B cell (primary cell): ENCODE results near the gene ARSJ. TPM values are rescaled to one million over a fixed set of nuclear protein-coding genes. Genes with fewer than 3 reads are reported as not detected.

Experiments
- ATAC-seq: fragments of 200-7000 bp; cut with Tn5 transposase; one replicate; pipeline ENCODE4 v1.10.0; 2021; ENCODE audit warnings: low read depth, mild to moderate bottlenecking, moderate number of reproducible peaks, moderate library complexity
- CTCF ChIA-PET: fragments of 350-600 bp; sonication (Branson Sonifier 250); formaldehyde crosslinking; loops from one replicate; lab custom pipeline; 2021; ENCODE audit warnings: antibody characterized with exemption, inconsistent platforms; lab: Charles Lee
- POLR2A ChIA-PET: fragments of 350-600 bp; sonication (Branson Sonifier 250); formaldehyde crosslinking; loops from one replicate; lab custom pipeline; 2021; ENCODE audit warnings: antibody characterized with exemption; lab: Charles Lee
- DNase-seq: peaks from one replicate; pipeline ENCODE4 v3.0.0; 2013
- H2AFZ ChIP-seq: 2 replicates; pipeline ENCODE4 v1.6.1; 2012; ENCODE audit warnings: mild to moderate bottlenecking, low read depth, low read length; ENCODE audit not compliant: insufficient read depth, poor library complexity, severe bottlenecking
- H3K27ac ChIP-seq, 2 donors: 1 replicate in 1 of 2; 2 replicates in 1 of 2; pipeline ENCODE4 v1.5.1; 2012 to 2013; ENCODE audit warnings: low read length in 2 of 2, mild to moderate bottlenecking in 2 of 2, moderate library complexity in 1 of 2
- H3K27me3 ChIP-seq, 4 experiments: fragments of 200-600 bp in 1 of 4; sonication (generic) in 1 of 4; replicated peaks in 1 of 4; 1 replicate in 2 of 4; 2 replicates in 2 of 4; pipeline versions ENCODE4 v1.6.1 to v1.7.0; 2013 to 2016; ENCODE audit warnings: low read length in 3 of 4, mild to moderate bottlenecking in 2 of 4, mixed read lengths in 1 of 4, moderate library complexity in 1 of 4; ENCODE audit not compliant: insufficient read depth in 4 of 4, control insufficient read depth in 3 of 4; ENCODE audit errors: control extremely low read depth in 1 of 4
- H3K36me3 ChIP-seq, 2 experiments: replicated peaks in 1 of 2; 1 replicate in 1 of 2; 2 replicates in 1 of 2; pipeline versions ENCODE4 v1.6.1 to v1.7.1; 2013; ENCODE audit warnings: low read length in 1 of 2; ENCODE audit not compliant: insufficient read depth in 2 of 2, control insufficient read depth in 1 of 2; ENCODE audit errors: control extremely low read depth in 1 of 2, extremely low read depth in 1 of 2
- H3K4me1 ChIP-seq, 2 donors: fragments of 200-600 bp in 1 of 2; sonication (generic) in 1 of 2; 1 replicate in 1 of 2; 2 replicates in 1 of 2; pipeline versions ENCODE4 v1.5.1 to v1.6.1; 2013 to 2017; ENCODE audit warnings: low read length in 2 of 2; ENCODE audit not compliant: control insufficient read depth in 2 of 2, insufficient read depth in 2 of 2
- H3K4me2 ChIP-seq: replicated peaks from 2 replicates; pipeline ENCODE3; 2012; ENCODE audit warnings: mild to moderate bottlenecking, low read depth, low read length; ENCODE audit not compliant: poor library complexity, severe bottlenecking
- H3K4me3 ChIP-seq, 5 experiments: fragments of 200-600 bp in 1 of 5; sonication (generic) in 1 of 5; 1 replicate in 3 of 5; 2 replicates in 2 of 5; pipeline versions ENCODE4 v1.5.1 to v1.7.0; 2011 to 2016; ENCODE audit warnings: low read length in 4 of 5, mild to moderate bottlenecking in 4 of 5, low read depth in 2 of 5, control low read depth in 1 of 5, moderate library complexity in 1 of 5; ENCODE audit not compliant: insufficient read depth in 1 of 5; ENCODE audit errors: control extremely low read depth in 1 of 5, extremely low read depth in 1 of 5
- H3K79me2 ChIP-seq: fragments of 200-600 bp; sonication (generic); one replicate; pipeline ENCODE4 v1.6.0; 2016; ENCODE audit warnings: low read length; ENCODE audit not compliant: control insufficient read depth, insufficient read depth
- H3K9ac ChIP-seq: fragments of 200-600 bp; sonication (generic); 2 replicates; pipeline ENCODE4 v1.6.1; 2017; ENCODE audit warnings: mild to moderate bottlenecking, low read length, moderate library complexity
- H3K9me3 ChIP-seq, 3 donors: one replicate each; pipeline versions ENCODE4 v1.6.1 to v1.7.1; 2013; ENCODE audit warnings: low read length in 2 of 3; ENCODE audit not compliant: control insufficient read depth in 2 of 3, insufficient read depth in 1 of 3; ENCODE audit errors: control extremely low read depth in 1 of 3
- H4K20me1 ChIP-seq: 2 replicates; pipeline ENCODE4 v1.6.0; 2012; ENCODE audit warnings: mild to moderate bottlenecking, low read length; ENCODE audit not compliant: insufficient read depth, control insufficient read depth, poor library complexity, severe bottlenecking
- H3K27ac Mint-ChIP-seq: one replicate; pipeline ENCODE4 v1.8.0; 2021; ENCODE audit warnings: mixed read lengths
- H3K27me3 Mint-ChIP-seq: one replicate; pipeline ENCODE4 v1.8.0; 2021; ENCODE audit warnings: mixed read lengths
- H3K4me1 Mint-ChIP-seq: one replicate; pipeline ENCODE4 v1.8.0; 2021; ENCODE audit warnings: mixed read lengths
- H3K4me3 Mint-ChIP-seq: one replicate; pipeline ENCODE4 v1.8.0; 2021; ENCODE audit warnings: mixed read lengths
- H3K9me3 Mint-ChIP-seq: one replicate; pipeline ENCODE4 v1.8.0; 2022; ENCODE audit warnings: mixed read lengths; ENCODE audit not compliant: insufficient read depth
- CTCF ChIP-seq: fragments of 200-600 bp; IDR thresholded peaks from one replicate; pipeline ENCODE4 v1.8.0; 2022; ENCODE audit warnings: antibody characterized with exemption, mild to moderate bottlenecking
- EZH2 ChIP-seq: IDR thresholded peaks from 2 replicates; pipeline ENCODE4 v1.6.1; 2012; ENCODE audit warnings: borderline replicate concordance, low read depth, mild to moderate bottlenecking, moderate library complexity, low read length; ENCODE audit not compliant: insufficient read depth, poor library complexity, severe bottlenecking
- WGBS: methylation state at CpG from one replicate; pipeline ENCODE4 v1.1.5; 2013; ENCODE audit warnings: missing lambda C conversion rate; ENCODE audit not compliant: insufficient coverage; 5-methylcytosine and 5-hydroxymethylcytosine counted together
- intact Hi-C: fragments of 100-400 bp; cut with micrococcal nuclease; formaldehyde crosslinking; loops from one replicate; pipeline ENCODE4 v1.10.0; 2022
- polyA plus RNA-seq: library from polyadenylated mRNA; depleted of rRNA; stranded (reverse); fragments of >200 nt; gene quantifications from 2 replicates; pipeline ENCODE4 v1.2.3, GENCODE V29; 2012
- total RNA-seq, 2 donors: library from RNA; stranded (reverse); fragments of 120-200 nt in 1 of 2; gene quantifications; 1 replicate in 1 of 2; 2 replicates in 1 of 2; pipeline versions ENCODE4 v1.2.3 to v1.2.4, GENCODE V29; 2013 to 2022

Gene ARSJ
- total and polyA plus RNA-seq, 2 donors (not counting 1 experiment from before 2014, with no cell fraction given): not detected

GRCh38 chr4:114019969-114020358 is 40.5 kb upstream of the ARSJ start:
- ATAC-seq (no peak), DNase-seq (no peak)
- no peak overlapping the region for H3K4me3 ChIP-seq
- no CpG with 5 or more reads among the region's 1 CpG for WGBS
- no peaks in the 10 kb centered on the region for H3K79me2 ChIP-seq
- Mint-ChIP-seq H3K27me3 (no peaks in the 10 kb centered on the region), H3K9me3 (no peaks in the 10 kb centered on the region), H3K4me3 (no peak overlapping the region), H3K27ac (no peak overlapping the region), H3K4me1 (peaks cover 3% of the 10 kb centered on the region)
- TF ChIP-seq EZH2 (no peak), CTCF (no peak)
- no peaks in the 10 kb centered on the region for H3K36me3 ChIP-seq
- no peaks in the 10 kb centered on the region for H3K27me3 ChIP-seq
- ChIA-PET CTCF (no interaction called here), POLR2A (no interaction called here)
- H2AFZ ChIP-seq: no peak overlapping the region
- H3K4me1 ChIP-seq: no peaks in the 10 kb centered on the region
- no peaks in the 10 kb centered on the region for H4K20me1 ChIP-seq
- no peak overlapping the region for H3K9ac ChIP-seq
- intact Hi-C loops: no loop called here
- no peak overlapping the region for H3K4me2 ChIP-seq
- H3K27ac ChIP-seq: no peak overlapping the region
- H3K9me3 ChIP-seq: no peaks in the 10 kb centered on the region

GRCh38 chr4:114019276-114019968 is 40.0 kb upstream of the ARSJ start:
- ATAC-seq (no peak), DNase-seq (no peak)
- Mint-ChIP-seq H3K4me3 (no peak overlapping the region), H3K27ac (no peak overlapping the region), H3K27me3 (no peaks in the 10 kb centered on the region), H3K9me3 (no peaks in the 10 kb centered on the region), H3K4me1 (peaks cover 3% of the 10 kb centered on the region)
- no peak overlapping the region for H3K9ac ChIP-seq
- H3K36me3 ChIP-seq: no peaks in the 10 kb centered on the region
- H3K79me2 ChIP-seq: no peaks in the 10 kb centered on the region
- no peaks in the 10 kb centered on the region for H3K4me1 ChIP-seq
- H3K27me3 ChIP-seq: no peaks in the 10 kb centered on the region
- POLR2A ChIA-PET: no interaction called here
- intact Hi-C loops: no loop called here
- no peaks in the 10 kb centered on the region for H3K9me3 ChIP-seq
- TF ChIP-seq CTCF: no peak
- TF ChIP-seq EZH2: no peak
- H3K27ac ChIP-seq: no peak overlapping the region
- no CpG with 5 or more reads among the region's 2 CpGs for WGBS
- H3K4me2 ChIP-seq: no peak overlapping the region
- no peak overlapping the region for H3K4me3 ChIP-seq
- no peaks in the 10 kb centered on the region for H4K20me1 ChIP-seq
- CTCF ChIA-PET: no interaction called here
- H2AFZ ChIP-seq: no peak overlapping the region
